ENCODE results near the gene STK31. TPM values are rescaled to one million over a fixed set of nuclear protein-coding genes. Genes with fewer than 3 reads are reported as not detected.

Gene STK31, protein sequence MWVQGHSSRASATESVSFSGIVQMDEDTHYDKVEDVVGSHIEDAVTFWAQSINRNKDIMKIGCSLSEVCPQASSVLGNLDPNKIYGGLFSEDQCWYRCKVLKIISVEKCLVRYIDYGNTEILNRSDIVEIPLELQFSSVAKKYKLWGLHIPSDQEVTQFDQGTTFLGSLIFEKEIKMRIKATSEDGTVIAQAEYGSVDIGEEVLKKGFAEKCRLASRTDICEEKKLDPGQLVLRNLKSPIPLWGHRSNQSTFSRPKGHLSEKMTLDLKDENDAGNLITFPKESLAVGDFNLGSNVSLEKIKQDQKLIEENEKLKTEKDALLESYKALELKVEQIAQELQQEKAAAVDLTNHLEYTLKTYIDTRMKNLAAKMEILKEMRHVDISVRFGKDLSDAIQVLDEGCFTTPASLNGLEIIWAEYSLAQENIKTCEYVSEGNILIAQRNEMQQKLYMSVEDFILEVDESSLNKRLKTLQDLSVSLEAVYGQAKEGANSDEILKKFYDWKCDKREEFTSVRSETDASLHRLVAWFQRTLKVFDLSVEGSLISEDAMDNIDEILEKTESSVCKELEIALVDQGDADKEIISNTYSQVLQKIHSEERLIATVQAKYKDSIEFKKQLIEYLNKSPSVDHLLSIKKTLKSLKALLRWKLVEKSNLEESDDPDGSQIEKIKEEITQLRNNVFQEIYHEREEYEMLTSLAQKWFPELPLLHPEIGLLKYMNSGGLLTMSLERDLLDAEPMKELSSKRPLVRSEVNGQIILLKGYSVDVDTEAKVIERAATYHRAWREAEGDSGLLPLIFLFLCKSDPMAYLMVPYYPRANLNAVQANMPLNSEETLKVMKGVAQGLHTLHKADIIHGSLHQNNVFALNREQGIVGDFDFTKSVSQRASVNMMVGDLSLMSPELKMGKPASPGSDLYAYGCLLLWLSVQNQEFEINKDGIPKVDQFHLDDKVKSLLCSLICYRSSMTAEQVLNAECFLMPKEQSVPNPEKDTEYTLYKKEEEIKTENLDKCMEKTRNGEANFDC
- total RNA-seq, result not detected in 2 replicates

DNA sequence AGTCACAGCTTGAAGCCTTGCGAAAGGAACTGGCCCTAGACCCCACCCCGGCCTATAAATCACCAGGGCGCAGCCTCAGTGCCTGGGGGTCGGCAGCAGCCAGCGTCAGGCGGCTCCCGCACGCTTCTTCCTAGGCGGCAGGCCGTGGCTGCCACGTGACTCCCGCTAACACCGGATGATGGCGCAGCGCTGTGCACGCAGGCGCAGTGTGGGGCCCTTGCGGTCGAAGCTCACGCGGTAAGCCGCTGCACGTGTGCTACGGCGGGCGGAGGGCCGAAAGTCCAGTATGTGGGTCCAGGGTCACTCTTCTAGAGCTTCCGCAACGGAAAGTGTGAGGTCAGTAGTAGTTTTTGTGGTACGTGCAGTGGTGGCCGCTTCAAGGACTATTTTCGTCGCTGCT lies at the start of gene STK31:
Gene STK31 (plus strand): TSS at position 220 of the 400 bp plus-strand sequence. CDS start 67 bp downstream, at position 287.

DNA sequence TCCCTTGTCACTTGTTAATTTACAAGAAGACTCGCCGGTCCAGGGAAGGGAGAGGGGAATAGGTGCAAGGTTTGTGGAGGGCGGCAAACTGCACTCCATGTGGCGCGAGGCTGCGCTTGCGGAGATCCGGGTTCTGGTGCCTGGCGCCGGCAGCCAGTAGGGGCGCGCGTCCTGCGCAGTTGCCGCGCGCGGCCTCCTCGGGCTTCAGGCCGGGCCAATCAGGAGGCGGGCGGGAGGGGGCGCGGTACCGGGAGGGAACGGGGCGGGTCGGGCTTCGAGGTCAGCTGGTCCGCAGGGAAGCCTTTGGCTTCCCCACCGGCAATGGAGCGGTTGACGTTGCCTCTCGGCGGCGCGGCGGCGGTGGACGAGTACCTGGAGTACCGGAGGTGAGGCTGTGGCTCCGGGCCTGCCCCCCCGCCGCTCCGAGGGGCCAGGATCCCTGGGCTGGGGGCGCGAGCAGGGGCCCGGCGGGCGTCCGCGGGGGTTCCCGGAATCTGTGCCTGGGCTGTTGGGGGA lies 30.1 kb upstream of the STK31 start, which contains the start of gene FAM221A:
Gene FAM221A (plus strand): TSS at position 302 of the 516 bp plus-strand sequence. CDS start 20 bp downstream, at position 322.

Other genes with a start within 250 kb of the STK31 start
- 24.7 and 45.5 TPM in 2 replicates for gene IGF2BP3, start 239.7 kb upstream of the STK31 start, total RNA-seq
- gene TRA2A, start 178.2 kb upstream of the STK31 start, total RNA-seq, result 14.6 and 16.2 TPM in 2 replicates
- 6.0 and 7.5 TPM in 2 replicates for gene CCDC126, start 112.8 kb upstream of the STK31 start, total RNA-seq
- 0.18 and 0.97 TPM in 2 replicates for gene FAM221A, start 30.0 kb upstream of the STK31 start, total RNA-seq